SK-MEL-5 (cell line): ENCODE data around the gene MGLL. TPM values are rescaled to one million over a fixed set of nuclear protein-coding genes. Genes with fewer than 3 reads are reported as not detected.
"Not testable (repeated sequence)": the region's sequence is repeated elsewhere in the genome, so short reads cannot be mapped to it uniquely, and the experiment has no call there.

Experiments used
- DNase-seq: peaks from one replicate; pipeline ENCODE4 v3.0.0-alpha.2; 2016; ENCODE audit warnings: low read depth, low spot score
- in situ Hi-C: cut with HindIII; loops from 2 replicates; pipeline ENCODE4 v1.10.0; 2016; ENCODE audit warnings: low sequenced_read_pairs, high pct_unique_total_duplicates, low pct_unique_long_range_greater_than_20kb
- total RNA-seq: library from RNA; depleted of rRNA; stranded (reverse); fragments of >200 nt; shearing (Covaris generic); gene quantifications from 2 replicates; pipeline ENCODE4 v1.2.3, GENCODE V29; 2014

Gene MGLL
- total RNA-seq, 1 experiment from 2014 or later, result 3.2 TPM

- DNase-seq, result no peak
- in situ Hi-C loops, result no loop called here
Measured at GRCh38 chr3:127715532-127715931, 106.8 kb downstream of the MGLL start.

DNA sequence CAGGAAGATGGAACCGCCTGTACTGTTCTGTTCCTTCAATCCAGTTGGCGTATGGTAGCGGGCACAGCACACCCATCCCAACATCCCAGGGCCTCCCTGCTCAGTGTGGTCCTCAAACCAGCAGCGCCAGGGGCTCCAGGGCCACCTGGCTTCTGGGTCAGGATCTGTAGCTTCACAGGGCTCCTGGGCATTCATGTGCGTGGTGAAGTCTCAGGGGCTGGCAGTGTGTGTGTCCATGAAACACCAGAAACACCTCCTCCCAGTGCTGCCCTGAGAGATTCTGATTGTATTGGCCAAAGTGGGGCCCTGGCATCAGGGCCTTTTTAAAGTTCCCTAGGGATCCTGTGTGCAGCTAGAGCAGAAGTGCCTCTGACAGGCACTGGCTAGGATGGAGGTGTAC lies 107.4 kb downstream of the MGLL start:
- no peak for DNase-seq
- in situ Hi-C loops, result no loop called here

GRCh38 chr3:127714125-127714571 lies 108.2 kb downstream of the MGLL start:
- DNase-seq, result no peak
- in situ Hi-C loops, result no loop called here

- no peak for DNase-seq
- in situ Hi-C loops, result no loop called here
Measured at GRCh38 chr3:127712881-127713771, 109.2 kb downstream of the MGLL start.

- DNase-seq, result no peak
- in situ Hi-C loops, result no loop called here
Measured at GRCh38 chr3:127712461-127712860, 109.9 kb downstream of the MGLL start.

DNA sequence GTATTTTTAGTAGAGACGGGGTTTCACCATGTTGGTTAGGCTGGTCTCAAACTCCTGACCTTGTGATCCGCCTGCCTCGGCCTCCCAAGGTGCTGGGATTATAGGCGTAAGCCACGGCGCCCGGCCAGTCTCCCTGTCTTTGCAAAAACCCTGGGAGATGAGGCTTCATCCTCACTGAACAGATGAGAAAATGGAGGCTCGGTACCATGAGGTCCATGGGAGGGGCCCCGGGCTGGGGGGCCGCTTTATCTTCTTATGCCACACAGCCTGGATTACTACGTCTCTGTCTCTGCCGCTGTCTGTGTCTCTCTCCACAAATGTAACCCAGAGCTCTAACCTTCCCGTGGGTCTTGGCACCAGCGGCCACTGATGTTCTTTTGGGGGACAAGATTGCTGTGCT lies 110.4 kb downstream of the MGLL start:
- in situ Hi-C loops, result no loop called here
- no peak for DNase-seq

DNA sequence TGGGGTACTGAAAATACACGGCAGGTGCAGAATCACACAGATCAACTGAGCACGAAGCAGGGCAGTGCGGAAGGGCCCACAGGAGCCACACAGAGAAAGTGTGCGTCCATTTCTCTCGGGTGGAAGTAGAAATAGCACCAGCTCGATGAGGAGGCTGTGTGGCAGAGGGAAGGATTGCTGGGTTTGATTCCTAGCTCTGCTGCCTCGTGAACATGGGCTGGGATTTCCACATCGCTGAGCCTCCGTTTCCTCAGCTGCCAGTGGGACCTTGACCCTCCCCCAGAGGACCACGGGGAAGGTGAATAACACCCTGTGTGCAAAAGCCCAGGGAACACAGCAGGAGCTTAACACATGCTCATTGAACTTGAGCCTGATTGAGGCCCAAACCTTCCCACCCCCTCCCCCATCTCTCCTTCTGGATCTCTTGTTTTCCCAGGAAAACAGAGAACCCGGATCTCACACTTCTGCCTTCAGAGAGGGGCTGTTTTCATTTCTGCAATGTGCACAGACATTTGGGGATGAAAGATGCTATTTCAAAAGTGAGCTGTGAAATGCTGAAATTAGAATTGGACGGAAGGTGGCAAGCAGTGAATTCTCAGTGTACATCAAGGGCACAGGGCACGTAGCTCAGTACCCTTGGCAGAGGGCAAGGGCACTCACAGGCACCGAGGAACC lies 111.2 kb downstream of the MGLL start:
- DNase-seq, result no peak
- in situ Hi-C loops, result no loop called here

DNA sequence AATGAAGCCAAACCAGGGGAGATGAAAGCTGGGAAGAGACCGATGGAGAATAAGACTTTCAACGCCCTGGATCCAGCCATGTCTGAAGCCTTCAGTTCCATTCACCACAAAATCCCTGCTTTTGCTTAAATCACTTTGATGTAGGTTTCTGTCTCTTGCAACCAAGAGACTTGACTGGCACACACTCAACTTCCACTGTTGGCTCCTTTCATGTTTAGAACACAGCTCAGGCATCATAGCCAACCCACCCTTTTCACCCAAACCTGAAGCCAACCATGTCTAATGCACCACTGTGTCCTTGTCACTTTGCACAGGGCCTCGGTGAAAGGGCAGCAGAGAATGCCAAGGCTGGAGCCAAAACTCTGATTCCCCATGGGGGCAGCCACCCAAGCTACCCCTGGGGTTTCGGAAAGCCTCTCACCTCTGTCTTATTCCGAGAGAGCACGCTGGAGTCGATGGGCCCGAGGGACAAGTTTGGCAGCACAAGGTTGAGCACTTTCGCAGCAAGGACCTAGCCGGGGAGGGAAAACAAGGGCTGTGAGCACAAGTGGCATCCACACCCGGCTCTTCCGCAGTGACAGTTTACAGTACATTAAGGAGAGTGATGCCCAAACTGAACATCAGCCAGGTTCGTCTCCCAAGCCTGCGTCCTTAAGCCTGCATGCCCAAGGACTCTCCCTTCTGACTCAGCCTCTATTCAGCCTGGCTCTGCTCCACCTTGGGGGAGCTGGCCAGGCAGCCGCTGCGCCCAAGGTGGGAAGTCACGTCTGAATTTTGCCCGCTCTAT lies 112.0 kb downstream of the MGLL start:
- in situ Hi-C loops, result no loop called here
- no peak for DNase-seq

- no peak for DNase-seq
- in situ Hi-C loops, result no loop called here
Measured at GRCh38 chr3:127709320-127710060, 112.8 kb downstream of the MGLL start.

GRCh38 chr3:127708837-127709236 lies 113.5 kb downstream of the MGLL start:
- in situ Hi-C loops, result no loop called here
- DNase-seq, result no peak

GRCh38 chr3:127707851-127708411 lies 114.4 kb downstream of the MGLL start:
- in situ Hi-C loops, result no loop called here

GRCh38 chr3:127706785-127707351 lies 115.4 kb downstream of the MGLL start:
- in situ Hi-C loops, result no loop called here
- DNase-seq, result no peak

More at GRCh38 chr3:127707851-127708411, 114.4 kb downstream of the MGLL start:
- no peak for DNase-seq

DNA sequence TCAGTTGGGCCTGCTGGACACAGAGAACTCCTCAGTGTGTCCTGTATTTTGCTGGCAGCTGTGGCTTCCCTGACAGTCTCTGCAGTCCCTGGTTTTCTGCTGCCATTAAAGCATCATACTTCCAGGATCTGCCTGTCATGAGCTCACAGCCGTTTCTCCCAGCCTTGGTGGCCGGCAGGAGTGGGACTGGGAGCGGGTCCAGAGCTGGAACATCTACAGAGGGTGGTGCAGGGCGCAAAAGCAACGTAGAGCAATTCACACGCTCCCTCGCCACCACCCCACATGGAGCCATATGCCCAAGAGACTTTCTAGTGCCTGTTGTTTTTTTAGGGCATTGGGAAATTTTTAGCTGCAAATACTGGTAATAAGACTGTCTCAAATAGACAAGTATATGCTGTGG lies 116.0 kb downstream of the MGLL start:
- no peak for DNase-seq
- in situ Hi-C loops, result no loop called here

DNA sequence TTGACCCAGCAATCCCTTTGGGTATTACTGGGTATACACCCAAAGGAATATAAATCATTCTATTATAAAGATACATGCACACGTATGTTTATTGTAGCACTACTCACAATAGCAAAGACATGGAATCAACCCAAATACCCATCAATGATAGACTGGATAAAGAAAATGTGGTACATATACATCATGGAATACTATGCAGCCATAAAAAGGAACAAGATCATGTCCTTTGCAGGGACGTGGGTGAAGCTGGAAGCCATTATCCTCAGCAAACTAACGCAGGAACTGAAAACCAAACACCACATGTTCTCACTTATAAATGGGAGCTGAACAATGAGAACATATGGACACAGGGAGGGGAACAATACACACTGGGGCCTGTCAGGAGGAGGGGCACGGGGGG lies 117.5 kb downstream of the MGLL start:
- DNase-seq, in situ Hi-C loops: not testable (repeated sequence)

DNA sequence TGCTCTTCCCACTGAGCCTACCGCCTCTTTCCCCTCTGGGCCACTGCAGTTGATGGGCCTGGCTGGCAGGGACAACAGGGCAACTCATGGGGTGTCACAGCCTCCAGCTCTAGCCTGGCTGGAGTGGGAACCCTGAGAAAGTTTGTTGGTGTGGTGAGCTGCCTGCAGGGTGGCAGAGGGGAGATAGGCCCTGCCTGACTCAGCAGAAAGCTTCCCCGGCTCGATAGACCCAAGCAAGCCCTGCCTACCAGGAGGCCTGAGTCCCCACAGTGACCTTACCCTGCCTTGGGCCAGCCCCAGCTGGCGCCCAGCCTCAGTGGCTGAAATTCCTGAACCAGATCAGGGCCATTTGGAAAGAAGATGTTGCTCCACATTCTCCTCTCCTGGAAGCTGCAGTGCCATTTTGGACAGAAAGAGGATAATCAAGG lies 120.2 kb downstream of the MGLL start:
- DNase-seq, result no peak
- in situ Hi-C loops, result no loop called here

- in situ Hi-C loops, result no loop called here
Measured at GRCh38 chr3:127701280-127701911, 120.9 kb downstream of the MGLL start.

More at GRCh38 chr3:127701280-127701911, 120.9 kb downstream of the MGLL start:
- DNase-seq, result no peak
